IMR-90 (cell line): Measurements from ENCODE around the gene ESYT3. TPM values are rescaled to one million over a fixed set of nuclear protein-coding genes. Genes with fewer than 3 reads are reported as not detected.

Source experiments
- ATAC-seq: fragments of 200-7000 bp; cut with Tn5 transposase; 2 replicates; pipeline ENCODE4 v1.9.1; 2020; ENCODE audit warnings: low read depth, mild to moderate bottlenecking, moderate library complexity
- BruUV-seq: library from RNA; stranded (reverse); fragments of 400-500 nt; replicated peaks from 2 replicates; lab custom pipeline; 2021; lab: Mats Ljungman, UMichigan
- CTCF ChIA-PET: fragments of 300-600 bp; formaldehyde crosslinking; extraction: SDS; loops from one replicate; lab custom pipeline; 2021; ENCODE audit warnings: antibody characterized with exemption; lab: Yijun Ruan, JAX
- POLR2A ChIA-PET: fragments of 300-600 bp; sonication (Branson Sonifier 250); formaldehyde crosslinking; loops from one replicate; lab custom pipeline; 2022; ENCODE audit warnings: antibody characterized with exemption; ENCODE audit not compliant: unreplicated experiment; lab: Charles Lee
- DNase-seq: peaks from one replicate; pipeline ENCODE4 v3.0.0; 2013
- H2AFZ ChIP-seq: replicated peaks from 2 replicates; pipeline ENCODE3; 2013; ENCODE audit warnings: low read length, mild to moderate bottlenecking; ENCODE audit not compliant: poor library complexity
- H2AK5ac ChIP-seq: 2 replicates; pipeline ENCODE4 v1.6.1; 2013; ENCODE audit warnings: low read depth, low read length, inconsistent platforms
- H2AK9ac ChIP-seq: replicated peaks from 2 replicates; pipeline ENCODE3; 2013; ENCODE audit warnings: mild to moderate bottlenecking, low read depth, low read length, moderate library complexity; ENCODE audit not compliant: poor library complexity
- H2BK120ac ChIP-seq: 2 replicates; pipeline ENCODE4 v1.6.1; 2013; ENCODE audit warnings: low read depth, low read length, inconsistent platforms
- H2BK15ac ChIP-seq: 3 replicates; pipeline ENCODE4 v1.6.1; 2013; ENCODE audit warnings: low read depth, low read length, inconsistent platforms
- H2BK20ac ChIP-seq: 2 replicates; pipeline ENCODE4 v1.6.1; 2013; ENCODE audit warnings: low read depth, mild to moderate bottlenecking, inconsistent platforms, low read length, moderate library complexity
- H2BK5ac ChIP-seq: 2 replicates; pipeline ENCODE4 v1.6.1; 2013; ENCODE audit warnings: mild to moderate bottlenecking, low read depth, low read length, inconsistent platforms; ENCODE audit not compliant: poor library complexity, severe bottlenecking
- H3K14ac ChIP-seq: replicated peaks from 2 replicates; pipeline ENCODE4 v1.6.1; 2013; ENCODE audit warnings: low read depth, low read length, inconsistent platforms
- H3K18ac ChIP-seq: 2 replicates; pipeline ENCODE4 v1.6.1; 2013; ENCODE audit warnings: low read depth, low read length, control low read depth
- H3K23ac ChIP-seq: 2 replicates; pipeline ENCODE4 v1.6.1; 2013; ENCODE audit warnings: low read depth, low read length, inconsistent platforms
- H3K27ac ChIP-seq: 2 replicates; pipeline ENCODE4 v1.5.1; 2013; ENCODE audit warnings: mild to moderate bottlenecking, control low read depth, low read length; ENCODE audit not compliant: insufficient read depth
- H3K27me3 ChIP-seq: 2 replicates; pipeline ENCODE4 v1.6.1; 2013; ENCODE audit warnings: low read length; ENCODE audit not compliant: control insufficient read depth, insufficient read depth
- H3K36me3 ChIP-seq: 2 replicates; pipeline ENCODE4 v1.6.1; 2013; ENCODE audit warnings: low read length, mixed read lengths; ENCODE audit not compliant: control insufficient read depth, insufficient read depth
- H3K4ac ChIP-seq: 2 replicates; pipeline ENCODE4 v1.6.1; 2013; ENCODE audit warnings: low read depth, low read length, inconsistent platforms
- H3K4me1 ChIP-seq: 2 replicates; pipeline ENCODE4 v1.6.1; 2013; ENCODE audit warnings: low read length, mixed read lengths; ENCODE audit not compliant: control insufficient read depth, insufficient read depth
- H3K4me2 ChIP-seq: 2 replicates; pipeline ENCODE4 v1.6.1; 2013; ENCODE audit warnings: low read depth, mild to moderate bottlenecking, control low read depth, low read length, moderate library complexity
- H3K4me3 ChIP-seq: 2 replicates; pipeline ENCODE4 v1.5.1; 2013; ENCODE audit warnings: low read depth, mild to moderate bottlenecking, control low read depth, low read length, moderate library complexity; ENCODE audit not compliant: insufficient read depth
- H3K56ac ChIP-seq: 2 replicates; pipeline ENCODE4 v1.6.1; 2013; ENCODE audit warnings: low read length, inconsistent platforms; ENCODE audit not compliant: insufficient read depth; ENCODE audit errors: extremely low read depth
- H3K79me1 ChIP-seq, 2 experiments: 2 replicates each; pipeline ENCODE4 v1.6.1; 2013; ENCODE audit warnings: low read length in 2 of 2, inconsistent platforms in 1 of 2, low read depth in 1 of 2
- H3K9ac ChIP-seq: 2 replicates; pipeline ENCODE4 v1.6.1; 2013; ENCODE audit warnings: low read depth, low read length, control low read depth
- H3K9me1 ChIP-seq: 2 replicates; pipeline ENCODE4 v1.6.1; 2013; ENCODE audit warnings: low read length, inconsistent platforms; ENCODE audit not compliant: insufficient read depth
- H3K9me3 ChIP-seq: 2 replicates; pipeline ENCODE4 v1.6.1; 2013; ENCODE audit warnings: low read length; ENCODE audit not compliant: control insufficient read depth, insufficient read depth
- H4K20me1 ChIP-seq: 2 replicates; pipeline ENCODE4 v1.6.1; 2013; ENCODE audit warnings: low read length, inconsistent platforms; ENCODE audit not compliant: insufficient read depth
- H4K5ac ChIP-seq: 2 replicates; pipeline ENCODE4 v1.6.1; 2013; ENCODE audit warnings: mild to moderate bottlenecking, low read depth, low read length, control low read depth
- H4K8ac ChIP-seq, 2 experiments: 2 replicates each; pipeline ENCODE4 v1.6.1; 2013; ENCODE audit warnings: low read depth in 2 of 2, low read length in 2 of 2, control low read depth in 1 of 2, inconsistent platforms in 1 of 2
- H4K91ac ChIP-seq: 2 replicates; pipeline ENCODE4 v1.6.1; 2013; ENCODE audit warnings: low read depth, low read length, inconsistent platforms; ENCODE audit not compliant: insufficient read depth
- MAZ ChIP-seq: IDR thresholded peaks from 2 replicates; pipeline ENCODE4 v1.6.1; 2012; ENCODE audit warnings: low read depth, mild to moderate bottlenecking, low read length, improper control_type of control experiment, moderate library complexity, borderline replicate concordance
- MXI1 ChIP-seq: IDR thresholded peaks from 2 replicates; pipeline ENCODE4 v1.6.1; 2012; ENCODE audit warnings: low read depth, mild to moderate bottlenecking, low read length, moderate library complexity, borderline replicate concordance
- NFE2L2 ChIP-seq: fragments of 150-350 bp; IDR thresholded peaks from 2 replicates; pipeline ENCODE4 v1.6.1; 2016; ENCODE audit warnings: low read depth, mild to moderate bottlenecking, low read length
- RAD21 ChIP-seq: IDR thresholded peaks from 2 replicates; pipeline ENCODE4 v1.6.1; 2012; ENCODE audit warnings: low read length, improper control_type of control experiment
- RCOR1 ChIP-seq: IDR thresholded peaks from 2 replicates; pipeline ENCODE4 v1.6.1; 2012; ENCODE audit warnings: mild to moderate bottlenecking, low read length, improper control_type of control experiment; ENCODE audit not compliant: insufficient replicate concordance
- RFX5 ChIP-seq: IDR thresholded peaks from 2 replicates; pipeline ENCODE4 v1.8.0; 2012; ENCODE audit warnings: low read depth, mild to moderate bottlenecking, low read length, moderate library complexity
- SMC3 ChIP-seq: fragments of 150-350 bp; IDR thresholded peaks from 2 replicates; pipeline ENCODE4 v1.6.1; 2016; ENCODE audit warnings: low read depth, mild to moderate bottlenecking, antibody characterized with exemption, low read length, moderate library complexity
- USF2 ChIP-seq: fragments of 150-350 bp; IDR thresholded peaks from 2 replicates; pipeline ENCODE4 v1.6.1; 2017; ENCODE audit warnings: mild to moderate bottlenecking, antibody characterized with exemption, low read length, low read depth
- dilution Hi-C: fragments of 300-500 bp; cut with HindIII; formaldehyde crosslinking; loops from one replicate; pipeline ENCODE4 v1.14.3; 2018; ENCODE audit warnings: low sequenced_read_pairs; ENCODE audit not compliant: unreplicated experiment
- in situ Hi-C: fragments of 300-500 bp; cut with MboI; formaldehyde crosslinking; loops from 3 replicates; pipeline ENCODE4 v1.14.3; 2019; ENCODE audit warnings: low sequenced_read_pairs, inconsistent platforms, mixed read lengths
- intact Hi-C: fragments of 100-400 bp; cut with micrococcal nuclease; formaldehyde crosslinking; loops from 2 replicates; pipeline ENCODE4 v1.10.0; 2022
- polyA plus RNA-seq, 3 experiments: library from polyadenylated mRNA; depleted of rRNA; stranded (reverse); fragments of >200 nt; gene quantifications; 2 replicates each; pipeline ENCODE4 v1.2.3, GENCODE V29; 2012; ENCODE audit warnings: low replicate concordance in 1 of 3
- total RNA-seq: library from RNA; depleted of rRNA; stranded (reverse); fragments of >200 nt; gene quantifications from 2 replicates; pipeline ENCODE4 v1.2.3, GENCODE V29; 2012

Gene ESYT3
- total and polyA plus RNA-seq, 2 of the 4 experiments (the other 2 are of a cell fraction) = under 0.01 to 0.02 TPM

GRCh38 chr3:138498991-138499390 is 64.6 kb downstream of the ESYT3 start:
- no peak for ATAC-seq
- intact Hi-C loops = no loop called here
- Histone ChIP-seq H3K27ac (no peak overlapping the region), H3K36me3 (0 out of 2 replicates have a peak, but pooled peaks cover 1% of the 10 kb centered on the region), H4K91ac (no peak overlapping the region), H4K8ac (no peak overlapping the region), H2BK120ac (no peak overlapping the region), H2AK9ac (no peak overlapping the region), H3K9me1 (no peaks in the 10 kb centered on the region), H3K9me3 (no peaks in the 10 kb centered on the region), H3K9ac (no peak overlapping the region), H3K56ac (no peak overlapping the region), H3K4ac (no peak overlapping the region), H2BK15ac (no peak overlapping the region), H2AK5ac (no peak overlapping the region), H3K4me2 (no peak overlapping the region), H3K14ac (no peak overlapping the region), H2BK5ac (no peak overlapping the region), H2AFZ (no peak overlapping the region), H3K79me1 (no peaks in the 10 kb centered on the region), H3K18ac (no peak overlapping the region), H3K4me3 (no peak overlapping the region), H3K23ac (no peak overlapping the region), H4K5ac (no peak overlapping the region), H4K20me1 (no peaks in the 10 kb centered on the region; the same call in 1 of the 2 replicates), H2BK20ac (no peak overlapping the region), H3K4me1 (no peaks in the 10 kb centered on the region), H3K27me3 (no peaks in the 10 kb centered on the region)
- ChIA-PET POLR2A (no interaction called here), CTCF (interaction anchor here (1.3 kb wide), 1 partner anchor 20 kb away, joined by 3 read pairs; no protein-coding TSS in a partner anchor)
- TF ChIP-seq RAD21 (no peak), USF2 (no peak), NFE2L2 (no peak), MXI1 (no peak), SMC3 (no peak), RCOR1 (no peak), MAZ (no peak), RFX5 (no peak)
- in situ Hi-C loops = loop anchor here (10.0 kb wide), 1 partner anchor 426 kb away; no protein-coding TSS in a partner anchor
- dilution Hi-C loops = no loop called here
- no peak for DNase-seq
- BruUV-seq = no TSS peak
